Measurements from ENCODE around the gene LMO2. TPM values are rescaled to one million over a fixed set of nuclear protein-coding genes. Genes with fewer than 3 reads are reported as not detected.

LMO2 gene
- total RNA-seq, 1 donor from 2014 or later: 16.7 TPM

DNA sequence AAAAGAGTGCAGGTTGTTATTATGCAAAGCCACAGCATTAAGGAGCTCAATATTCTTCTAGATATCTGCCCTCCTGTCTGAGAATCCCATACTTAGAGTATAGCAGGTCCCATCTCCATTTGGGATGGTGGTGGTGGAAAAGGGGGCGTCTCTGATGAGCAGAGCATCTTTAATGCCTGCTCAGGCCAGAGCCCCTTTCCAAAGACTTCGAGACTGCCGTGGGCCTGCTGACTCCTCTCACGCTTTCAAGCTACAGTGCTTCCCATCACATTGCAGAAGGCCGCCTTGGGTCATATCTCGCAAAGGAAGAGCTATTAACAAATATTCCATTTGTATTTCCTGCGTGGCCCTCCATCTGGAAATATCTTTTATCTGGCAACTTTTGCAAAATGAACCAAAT lies 10.9 kb downstream of the LMO2 start:
- H3K27ac ChIP-seq (ENCODE audit: low read depth, low read length): no peak overlapping the region
- H3K9me3 ChIP-seq (ENCODE audit: control insufficient read depth in 3 of 3, low read length in 3 of 3): no peaks in the 10 kb centered on the region
- H3K4me3 ChIP-seq (ENCODE audit: low read length in 3 of 3): no peak overlapping the region
- peaks cover 0 to 3% (median 0%) of the 10 kb centered on the region in 3 donors for H3K27me3 ChIP-seq (ENCODE audit: control insufficient read depth in 3 of 3, insufficient read depth in 3 of 3, low read length in 3 of 3)
- no peaks in the 10 kb centered on the region for H3K36me3 ChIP-seq (ENCODE audit: control insufficient read depth in 3 of 3, insufficient read depth in 3 of 3, low read length in 3 of 3)
- no peak overlapping the region for H3K9ac ChIP-seq (ENCODE audit: low read depth in 1 of 3, low read length in 3 of 3)
- H3K4me1 ChIP-seq (ENCODE audit: control insufficient read depth in 3 of 3, insufficient read depth in 3 of 3, low read length in 3 of 3): no peaks in the 10 kb centered on the region

DNA sequence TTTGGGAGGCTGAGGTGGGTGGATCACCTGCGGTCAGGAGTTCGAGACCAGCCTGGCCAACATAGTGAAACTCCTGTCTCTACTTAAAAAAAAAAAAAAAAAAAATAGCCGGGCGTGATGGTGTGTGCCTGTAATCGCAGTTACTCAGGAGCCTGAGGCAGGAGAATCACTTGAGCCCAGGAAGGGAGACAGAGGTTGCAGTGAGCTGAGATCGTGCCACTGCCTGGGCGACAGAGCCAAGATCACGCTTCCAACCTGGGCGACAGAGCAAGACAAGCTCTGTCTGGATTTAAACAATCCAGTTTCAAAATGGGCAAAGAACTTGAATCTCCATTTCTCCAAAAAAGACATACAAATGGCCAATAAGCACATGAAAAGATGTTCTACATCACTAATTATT lies 12.5 kb downstream of the LMO2 start:
- Histone ChIP-seq H3K36me3 (ENCODE audit: control insufficient read depth in 3 of 3, insufficient read depth in 3 of 3, low read length in 3 of 3) (no peaks in the 10 kb centered on the region), H3K4me3 (ENCODE audit: low read length in 3 of 3) (no peak overlapping the region), H3K4me1 (ENCODE audit: control insufficient read depth in 3 of 3, insufficient read depth in 3 of 3, low read length in 3 of 3) (no peaks in the 10 kb centered on the region), H3K27me3 (ENCODE audit: control insufficient read depth in 3 of 3, insufficient read depth in 3 of 3, low read length in 3 of 3) (no peaks in the 10 kb centered on the region), H3K9me3 (ENCODE audit: control insufficient read depth in 3 of 3, low read length in 3 of 3) (no peaks in the 10 kb centered on the region), H3K27ac (ENCODE audit: low read depth, low read length) (no peak overlapping the region), H3K9ac (ENCODE audit: low read depth in 1 of 3, low read length in 3 of 3) (no peak overlapping the region)

DNA sequence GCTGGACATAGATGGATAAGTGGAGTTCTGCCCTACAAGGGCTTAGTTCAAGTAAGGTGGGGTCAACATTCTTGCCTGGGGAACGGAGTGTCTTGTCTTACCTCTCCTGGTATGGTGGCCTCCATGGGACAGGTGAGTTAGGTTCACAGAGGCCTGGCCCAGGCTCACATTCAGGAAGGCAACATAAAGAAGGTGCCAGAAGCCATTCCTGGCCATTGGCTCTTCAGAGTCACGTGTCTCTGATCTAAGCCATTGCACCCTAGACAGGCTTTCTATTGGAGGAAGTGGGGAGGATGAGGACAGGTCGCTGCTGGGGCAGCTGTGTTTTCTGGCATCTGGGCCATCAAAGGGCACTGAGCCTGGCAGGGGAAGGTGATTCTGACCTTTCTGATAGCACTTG lies 14.8 kb downstream of the LMO2 start:
- Histone ChIP-seq H3K4me1 (ENCODE audit: control insufficient read depth in 3 of 3, insufficient read depth in 3 of 3, low read length in 3 of 3) (no peaks in the 10 kb centered on the region), H3K9ac (ENCODE audit: low read depth in 1 of 3, low read length in 3 of 3) (no peak overlapping the region), H3K27me3 (ENCODE audit: control insufficient read depth in 3 of 3, insufficient read depth in 3 of 3, low read length in 3 of 3) (no peaks in the 10 kb centered on the region), H3K36me3 (ENCODE audit: control insufficient read depth in 3 of 3, insufficient read depth in 3 of 3, low read length in 3 of 3) (no peaks in the 10 kb centered on the region), H3K27ac (ENCODE audit: low read depth, low read length) (no peak overlapping the region), H3K4me3 (ENCODE audit: low read length in 3 of 3) (no peak overlapping the region), H3K9me3 (ENCODE audit: control insufficient read depth in 3 of 3, low read length in 3 of 3) (no peaks in the 10 kb centered on the region)

DNA sequence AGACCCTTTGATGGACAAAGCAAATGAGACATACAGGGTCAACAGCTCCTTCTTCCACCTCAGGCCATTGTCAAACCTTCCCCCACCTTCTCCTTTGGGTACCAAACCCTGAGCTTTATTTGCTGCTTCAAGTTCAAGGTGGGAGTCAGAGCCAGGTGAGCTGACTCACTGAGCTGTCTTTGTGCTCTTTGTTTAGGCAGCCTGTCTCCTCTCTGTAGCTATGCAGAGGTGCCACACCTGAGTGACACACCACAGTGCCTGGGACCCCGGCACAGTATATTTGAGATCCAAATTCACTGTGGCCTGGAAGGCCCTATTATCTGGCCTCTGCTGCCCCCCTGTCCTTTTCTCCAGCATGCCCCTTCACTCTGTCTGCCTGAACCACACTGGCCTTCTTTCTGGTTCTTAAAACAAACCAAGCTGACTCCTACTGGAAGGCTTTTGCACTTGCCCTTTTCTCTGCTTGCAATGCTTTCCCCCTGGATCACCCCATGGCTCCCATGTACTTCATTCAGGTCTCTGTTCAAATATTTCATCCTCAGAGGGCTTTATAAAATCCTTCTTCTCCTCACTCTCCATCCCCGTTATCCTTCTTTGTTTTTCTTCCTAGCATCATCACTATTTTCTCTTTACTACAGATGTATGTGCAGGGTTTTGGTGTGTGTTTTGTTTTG lies 16.1 kb downstream of the LMO2 start:
- Histone ChIP-seq H3K9me3 (ENCODE audit: control insufficient read depth in 3 of 3, low read length in 3 of 3) (no peaks in the 10 kb centered on the region), H3K27ac (ENCODE audit: low read depth, low read length) (no peak overlapping the region), H3K4me3 (ENCODE audit: low read length in 3 of 3) (no peak overlapping the region), H3K9ac (ENCODE audit: low read depth in 1 of 3, low read length in 3 of 3) (no peak overlapping the region), H3K36me3 (ENCODE audit: control insufficient read depth in 3 of 3, insufficient read depth in 3 of 3, low read length in 3 of 3) (no peaks in the 10 kb centered on the region), H3K27me3 (ENCODE audit: control insufficient read depth in 3 of 3, insufficient read depth in 3 of 3, low read length in 3 of 3) (no peaks in the 10 kb centered on the region), H3K4me1 (ENCODE audit: control insufficient read depth in 3 of 3, insufficient read depth in 3 of 3, low read length in 3 of 3) (peaks cover 0 to 3% (median 2%) of the 10 kb centered on the region in 3 donors)

DNA sequence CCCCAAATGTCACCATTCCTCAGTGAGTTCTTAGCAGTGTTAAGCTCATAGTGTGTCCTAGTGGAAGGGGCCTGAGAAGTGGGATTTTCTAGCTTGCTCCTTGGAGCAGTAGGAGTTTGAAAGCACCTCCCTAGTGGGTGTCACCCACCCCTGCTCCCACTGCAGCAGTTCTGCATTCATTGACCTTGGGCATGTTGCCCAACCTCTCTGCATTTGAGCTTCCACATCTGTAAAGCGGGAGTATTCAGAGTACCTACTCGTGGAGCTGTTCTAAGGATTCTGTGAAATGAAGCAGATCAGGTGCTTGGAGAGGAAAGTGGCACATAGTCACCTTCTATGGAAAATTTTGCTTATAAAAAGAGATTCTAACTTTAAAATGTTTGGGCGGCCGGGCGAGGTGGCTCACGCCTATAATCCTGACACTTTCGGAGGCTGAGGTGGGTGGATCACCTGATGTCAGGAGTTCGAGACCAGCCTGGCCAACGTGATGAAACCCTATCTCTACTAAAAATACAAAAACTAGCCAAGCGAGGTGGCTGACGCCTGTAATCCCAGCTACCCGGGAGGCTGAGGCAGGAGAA lies 16.9 kb downstream of the LMO2 start:
- no peaks in the 10 kb centered on the region for H3K36me3 ChIP-seq (ENCODE audit: control insufficient read depth in 3 of 3, insufficient read depth in 3 of 3, low read length in 3 of 3)
- H3K4me3 ChIP-seq (ENCODE audit: low read length in 3 of 3): no peak overlapping the region
- no peak overlapping the region for H3K9ac ChIP-seq (ENCODE audit: low read depth in 1 of 3, low read length in 3 of 3)
- H3K4me1 ChIP-seq (ENCODE audit: control insufficient read depth in 3 of 3, insufficient read depth in 3 of 3, low read length in 3 of 3): peaks cover 0 to 9% (median 6%) of the 10 kb centered on the region in 3 donors
- H3K9me3 ChIP-seq (ENCODE audit: control insufficient read depth in 3 of 3, low read length in 3 of 3): no peaks in the 10 kb centered on the region
- H3K27me3 ChIP-seq (ENCODE audit: control insufficient read depth in 3 of 3, insufficient read depth in 3 of 3, low read length in 3 of 3): no peaks in the 10 kb centered on the region
- no peak overlapping the region for H3K27ac ChIP-seq (ENCODE audit: low read depth, low read length)

DNA sequence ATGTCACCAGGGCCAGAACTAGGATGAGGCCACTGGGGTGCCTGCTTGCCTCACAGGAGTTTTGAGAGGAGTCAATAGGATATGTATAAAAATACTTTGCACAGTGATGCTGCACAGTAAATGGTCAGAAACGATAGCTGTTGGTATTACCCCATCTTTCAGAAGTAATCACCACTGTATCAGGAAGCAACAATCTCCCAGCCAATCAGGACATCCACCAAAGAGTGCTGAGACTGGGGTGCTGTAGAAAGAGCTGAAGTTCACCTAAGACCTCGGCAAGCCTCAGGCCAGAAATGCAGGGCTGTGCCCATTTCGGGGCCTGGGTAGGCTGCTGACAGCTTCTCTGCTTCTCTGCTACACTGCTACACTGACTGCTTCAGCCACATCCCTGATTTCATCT lies 17.4 kb downstream of the LMO2 start:
- no peak overlapping the region for H3K4me3 ChIP-seq (ENCODE audit: low read length in 3 of 3)
- H3K9ac ChIP-seq (ENCODE audit: low read depth in 1 of 3, low read length in 3 of 3): no peak overlapping the region
- H3K4me1 ChIP-seq (ENCODE audit: control insufficient read depth in 3 of 3, insufficient read depth in 3 of 3, low read length in 3 of 3): peaks cover 0 to 10% (median 6%) of the 10 kb centered on the region in 3 donors
- no peaks in the 10 kb centered on the region for H3K9me3 ChIP-seq (ENCODE audit: control insufficient read depth in 3 of 3, low read length in 3 of 3)
- H3K36me3 ChIP-seq (ENCODE audit: control insufficient read depth in 3 of 3, insufficient read depth in 3 of 3, low read length in 3 of 3): no peaks in the 10 kb centered on the region
- no peak overlapping the region for H3K27ac ChIP-seq (ENCODE audit: low read depth, low read length)
- no peaks in the 10 kb centered on the region for H3K27me3 ChIP-seq (ENCODE audit: control insufficient read depth in 3 of 3, insufficient read depth in 3 of 3, low read length in 3 of 3)

DNA sequence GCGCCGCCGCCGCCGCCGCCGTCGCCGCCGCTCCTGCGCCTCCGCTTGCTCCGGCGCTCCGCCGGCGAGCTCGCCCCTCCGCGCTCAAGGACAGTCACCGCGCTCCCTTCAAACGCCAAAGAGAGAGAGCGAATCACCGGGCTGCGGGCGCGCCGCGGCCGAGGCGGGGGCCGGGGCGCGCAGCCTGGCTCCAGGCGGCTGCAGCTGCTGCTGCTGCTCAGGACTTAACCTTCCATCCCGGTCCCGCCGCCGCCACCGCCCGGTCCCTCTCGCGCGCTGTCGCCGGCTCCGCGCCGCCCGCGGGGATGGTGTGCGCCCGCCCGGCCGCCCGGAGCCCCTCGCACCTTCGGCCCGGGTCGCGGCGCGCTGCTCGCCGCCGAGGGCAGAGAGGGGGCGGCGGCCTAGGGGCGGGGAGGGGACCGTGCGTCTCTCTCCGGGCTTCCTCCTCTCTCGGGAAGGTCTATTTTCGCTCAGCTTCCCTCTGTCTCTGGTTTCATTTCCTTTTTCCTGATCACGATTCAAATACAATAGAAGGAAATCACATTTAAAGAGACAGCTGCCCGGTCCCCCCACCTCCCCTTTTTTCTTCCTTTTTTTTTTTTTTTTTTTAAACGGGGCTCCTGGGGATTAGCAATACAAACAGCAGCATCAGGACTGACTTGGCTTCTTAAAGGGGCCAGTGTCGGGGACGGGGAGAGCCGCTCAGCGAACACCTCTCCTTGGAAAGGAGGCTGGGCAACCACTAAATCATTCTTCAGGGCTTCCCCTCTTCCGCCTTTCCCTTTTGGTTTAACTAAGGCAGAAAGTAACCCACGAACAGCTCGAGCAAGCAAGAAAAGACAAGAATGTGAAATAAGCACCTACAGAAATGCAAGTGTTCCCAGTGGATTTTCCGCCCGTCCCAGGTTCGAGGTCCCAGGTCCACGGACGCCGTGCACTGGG lies 22.1 kb downstream of the LMO2 start:
- Histone ChIP-seq H3K27ac (ENCODE audit: low read depth, low read length) (peak overlapping the region; percentile 64), H3K4me3 (ENCODE audit: low read length in 3 of 3) (peak overlapping the region; percentile 69 to 85 (median 84)), H3K4me1 (ENCODE audit: control insufficient read depth in 3 of 3, insufficient read depth in 3 of 3, low read length in 3 of 3) (peaks cover 0 to 21% (median 14%) of the 10 kb centered on the region in 3 donors), H3K36me3 (ENCODE audit: control insufficient read depth in 3 of 3, insufficient read depth in 3 of 3, low read length in 3 of 3) (peaks cover 0 to 3% (median 2%) of the 10 kb centered on the region in 3 donors), H3K27me3 (ENCODE audit: control insufficient read depth in 3 of 3, insufficient read depth in 3 of 3, low read length in 3 of 3) (no peaks in the 10 kb centered on the region), H3K9ac (ENCODE audit: low read depth in 1 of 3, low read length in 3 of 3) (peak overlapping the region; percentile 39 to 74 (median 73)), H3K9me3 (ENCODE audit: control insufficient read depth in 3 of 3, low read length in 3 of 3) (no peaks in the 10 kb centered on the region)

DNA sequence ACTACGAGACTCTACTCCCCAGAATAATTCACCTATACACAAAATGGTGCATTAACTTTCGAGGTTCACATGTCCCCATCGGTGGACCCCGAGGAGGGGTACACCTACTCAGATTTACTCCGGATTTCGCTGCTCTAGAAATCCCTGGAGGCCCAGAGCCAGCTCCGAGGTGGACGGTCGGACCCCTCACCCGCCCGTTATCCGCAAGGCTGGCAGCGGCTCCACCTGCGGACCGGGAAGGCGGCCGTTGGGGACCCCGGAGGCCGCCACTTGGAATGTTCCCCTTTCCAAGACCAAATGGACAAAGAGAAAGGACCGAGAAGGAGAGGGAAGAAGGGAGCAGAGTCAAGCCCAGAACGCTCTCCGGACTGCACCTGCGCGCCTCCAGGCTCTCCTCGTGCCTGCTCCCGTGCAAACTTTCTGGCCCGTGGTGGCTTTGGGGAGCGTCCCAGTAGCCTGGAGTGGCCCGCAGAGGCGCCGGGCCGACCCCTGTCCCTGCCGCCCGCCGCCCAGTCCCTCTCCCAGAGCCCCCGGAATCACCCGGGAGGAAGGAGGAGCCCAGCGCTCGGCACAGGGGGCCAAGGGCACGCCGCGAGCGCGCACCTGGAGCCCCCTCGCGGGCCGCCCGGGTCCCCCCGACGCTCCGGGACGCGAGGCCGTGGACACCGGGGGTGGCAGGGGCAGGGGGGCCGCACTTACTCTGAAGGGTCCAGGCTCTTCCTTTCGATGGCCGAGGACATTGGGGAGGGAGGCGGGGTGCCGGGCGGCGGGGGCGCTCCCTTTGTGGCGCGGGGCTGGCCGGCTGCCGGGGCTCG lies 23.0 kb downstream of the LMO2 start:
- Histone ChIP-seq H3K27me3 (ENCODE audit: control insufficient read depth in 3 of 3, insufficient read depth in 3 of 3, low read length in 3 of 3) (no peaks in the 10 kb centered on the region), H3K9ac (ENCODE audit: low read depth in 1 of 3, low read length in 3 of 3) (peak overlapping the region; percentile 63 to 82 (median 77))

DNA sequence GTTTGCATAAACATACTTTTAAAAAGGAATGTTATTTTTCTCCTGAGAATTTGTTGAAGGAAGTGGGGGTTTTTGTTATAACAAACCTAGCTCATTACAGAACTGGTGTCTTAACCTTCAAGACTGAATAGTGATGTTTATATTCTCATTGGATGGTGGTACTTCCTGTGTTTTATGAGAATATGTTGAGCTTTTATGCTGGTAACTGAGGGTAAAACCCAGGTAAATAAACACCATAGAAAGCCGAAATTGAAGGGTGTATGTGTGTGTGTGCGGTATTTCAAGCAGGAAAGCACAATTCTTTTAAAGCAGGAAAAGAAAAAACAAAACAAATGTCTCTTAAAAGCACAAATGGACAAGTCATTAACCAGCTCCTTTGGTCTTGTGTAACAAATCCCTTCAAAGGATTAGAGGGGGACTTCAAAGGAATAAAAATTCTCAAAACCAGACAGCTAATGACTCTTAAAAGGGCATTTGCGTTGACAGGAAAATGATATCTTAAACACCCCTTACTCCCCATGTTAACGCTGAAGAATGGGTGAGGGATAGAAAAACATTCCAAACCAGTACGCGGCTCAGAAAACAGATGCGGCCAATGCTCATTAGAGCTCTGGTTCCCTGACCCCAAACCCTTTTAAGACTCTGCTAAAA lies 23.8 kb downstream of the LMO2 start:
- no peaks in the 10 kb centered on the region for H3K9me3 ChIP-seq (ENCODE audit: control insufficient read depth in 3 of 3, low read length in 3 of 3)
- no peaks in the 10 kb centered on the region for H3K27me3 ChIP-seq (ENCODE audit: control insufficient read depth in 3 of 3, insufficient read depth in 3 of 3, low read length in 3 of 3)
- H3K4me1 ChIP-seq (ENCODE audit: control insufficient read depth in 3 of 3, insufficient read depth in 3 of 3, low read length in 3 of 3): peaks cover 0 to 23% (median 14%) of the 10 kb centered on the region in 3 donors
- peak overlapping the region; percentile 69 to 78 (median 75) for H3K4me3 ChIP-seq (ENCODE audit: low read length in 3 of 3)
- H3K27ac ChIP-seq (ENCODE audit: low read depth, low read length): peak overlapping the region; percentile 62
- peaks cover 6 to 11% (median 8%) of the 10 kb centered on the region in 3 donors for H3K36me3 ChIP-seq (ENCODE audit: control insufficient read depth in 3 of 3, insufficient read depth in 3 of 3, low read length in 3 of 3)
- peak overlapping the region; percentile 14 to 82 (median 63) for H3K9ac ChIP-seq (ENCODE audit: low read depth in 1 of 3, low read length in 3 of 3)

More for the DNA sequence above, 23.0 kb downstream of the LMO2 start:
- no peaks in the 10 kb centered on the region for H3K9me3 ChIP-seq (ENCODE audit: control insufficient read depth in 3 of 3, low read length in 3 of 3)
- peak overlapping the region; percentile 69 to 78 (median 75) for H3K4me3 ChIP-seq (ENCODE audit: low read length in 3 of 3)
- peak overlapping the region; percentile 62 for H3K27ac ChIP-seq (ENCODE audit: low read depth, low read length)
- H3K36me3 ChIP-seq (ENCODE audit: control insufficient read depth in 3 of 3, insufficient read depth in 3 of 3, low read length in 3 of 3): peaks cover 0 to 7% (median 4%) of the 10 kb centered on the region in 3 donors
- H3K4me1 ChIP-seq (ENCODE audit: control insufficient read depth in 3 of 3, insufficient read depth in 3 of 3, low read length in 3 of 3): peaks cover 0 to 23% (median 14%) of the 10 kb centered on the region in 3 donors

Data from skeletal muscle tissue (tissue), 4 donors.